PFSK-1 (cell line): ENCODE data around the gene GP5.

Source experiments
- FOXP2 ChIP-seq: optimal IDR thresholded peaks from 2 replicates; pipeline ENCODE3; 2011; ENCODE audit warnings: borderline replicate concordance, control low read depth, inconsistent platforms; ENCODE audit not compliant: insufficient read depth; ENCODE audit errors: extremely low read length, extremely low read depth
- POLR2AphosphoS5 ChIP-seq: IDR thresholded peaks from 2 replicates; pipeline ENCODE4 v1.6.1; 2012; ENCODE audit warnings: low read depth, mild to moderate bottlenecking, control low read depth, low read length, moderate library complexity
- REST ChIP-seq, 2 experiments: IDR thresholded peaks; 2 replicates each; pipeline versions ENCODE4 v1.6.1 to v1.8.0; 2011 to 2012; ENCODE audit warnings: low read depth in 2 of 2, low read length in 2 of 2, control low read depth in 1 of 2, inconsistent platforms in 1 of 2, mild to moderate bottlenecking in 1 of 2, moderate library complexity in 1 of 2; ENCODE audit not compliant: insufficient read depth in 1 of 2
- SIN3A ChIP-seq: IDR thresholded peaks from 2 replicates; pipeline ENCODE4 v1.6.1; 2012; ENCODE audit warnings: mild to moderate bottlenecking, low read length, moderate library complexity, borderline replicate concordance; ENCODE audit not compliant: insufficient read depth
- TAF1 ChIP-seq: IDR thresholded peaks from 2 replicates; pipeline ENCODE4 v1.6.1; 2012; ENCODE audit warnings: low read length, control low read depth, borderline replicate concordance; ENCODE audit not compliant: insufficient read depth

GP5 gene

GRCh38 chr3:194365526-194365925 is 33.5 kb downstream of the GP5 start:
- no peak for TF ChIP-seq SIN3A
- TF ChIP-seq TAF1: no peak
- TF ChIP-seq REST (IDR thresholded peaks at IDR 0.05; ENCODE audit: insufficient read depth in 1 of 2, low read depth in 2 of 2, low read length in 2 of 2): no peak
- TF ChIP-seq POLR2AphosphoS5: no peak
- TF ChIP-seq FOXP2: no peak

GRCh38 chr3:194364652-194365434 is 34.2 kb downstream of the GP5 start:
- no peak for TF ChIP-seq REST (IDR thresholded peaks at IDR 0.05; ENCODE audit: insufficient read depth in 1 of 2, low read depth in 2 of 2, low read length in 2 of 2)
- TF ChIP-seq POLR2AphosphoS5: no peak
- no peak for TF ChIP-seq FOXP2
- no peak for TF ChIP-seq TAF1

DNA sequence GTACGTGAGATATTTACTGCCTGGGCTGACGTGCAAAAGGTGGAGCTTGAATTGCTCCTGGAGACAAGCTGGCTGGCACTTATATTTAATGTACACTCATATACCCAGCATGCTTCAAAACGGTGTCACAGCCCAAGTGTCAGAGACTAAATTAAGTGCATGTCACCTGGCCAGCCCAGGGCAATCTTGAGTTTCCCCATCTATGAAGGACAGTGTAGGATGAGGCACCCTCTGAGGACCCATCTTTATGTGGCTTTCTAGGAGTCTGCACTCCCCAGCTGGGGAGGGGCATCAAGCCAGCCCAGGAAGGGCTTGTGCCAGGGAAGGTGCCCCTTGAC is 34.8 kb downstream of the GP5 start:
- no peak for TF ChIP-seq REST (IDR thresholded peaks at IDR 0.05; ENCODE audit: insufficient read depth in 1 of 2, low read depth in 2 of 2, low read length in 2 of 2)
- TF ChIP-seq TAF1: no peak
- TF ChIP-seq SIN3A: no peak
- TF ChIP-seq POLR2AphosphoS5: no peak
- TF ChIP-seq FOXP2: no peak

DNA sequence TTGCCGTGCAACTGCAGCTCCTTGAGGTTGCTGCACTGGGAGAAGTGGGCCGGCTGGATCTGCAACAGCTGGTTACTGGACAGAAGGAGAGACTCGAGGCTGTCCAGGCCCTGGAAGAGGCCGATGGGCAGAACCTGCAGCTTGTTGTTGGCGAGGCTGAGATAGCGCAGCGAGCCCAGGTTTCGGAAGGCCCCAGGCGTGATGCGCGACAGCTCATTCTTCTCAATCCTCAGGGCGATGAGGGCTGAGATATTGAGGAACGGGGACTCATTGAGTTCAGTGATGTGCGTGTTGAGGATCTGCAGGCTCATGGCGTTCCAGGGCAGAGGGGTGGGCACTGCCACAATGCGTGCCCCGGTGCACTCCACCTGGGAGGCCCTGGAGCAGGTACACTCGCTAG is 38.5 kb downstream of the GP5 start:
- TF ChIP-seq SIN3A (no peak), FOXP2 (no peak), REST (IDR thresholded peaks at IDR 0.05; ENCODE audit: insufficient read depth in 1 of 2, low read depth in 2 of 2, low read length in 2 of 2) (no peak), POLR2AphosphoS5 (no peak), TAF1 (no peak)
